Measurements from ENCODE around the gene TMEM126B.
"Not testable (repeated sequence)": the region's sequence is repeated elsewhere in the genome, so short reads cannot be mapped to it uniquely, and the experiment has no call there.

The TMEM126B gene

GRCh38 chr11:85647078-85647477, 18.7 kb downstream of the TMEM126B start:
- in situ Hi-C loops (cut with HindIII; ENCODE audit: low sequenced_read_pairs) = no loop called here

GRCh38 chr11:85647604-85648299, 19.4 kb downstream of the TMEM126B start, which contains the start of gene TMEM126A:
TMEM126A (plus strand) TSS chr11:85647967; CDS start chr11:85650256, 2,289 bp downstream.
- in situ Hi-C loops (cut with HindIII; ENCODE audit: low sequenced_read_pairs) = no loop called here

DNA sequence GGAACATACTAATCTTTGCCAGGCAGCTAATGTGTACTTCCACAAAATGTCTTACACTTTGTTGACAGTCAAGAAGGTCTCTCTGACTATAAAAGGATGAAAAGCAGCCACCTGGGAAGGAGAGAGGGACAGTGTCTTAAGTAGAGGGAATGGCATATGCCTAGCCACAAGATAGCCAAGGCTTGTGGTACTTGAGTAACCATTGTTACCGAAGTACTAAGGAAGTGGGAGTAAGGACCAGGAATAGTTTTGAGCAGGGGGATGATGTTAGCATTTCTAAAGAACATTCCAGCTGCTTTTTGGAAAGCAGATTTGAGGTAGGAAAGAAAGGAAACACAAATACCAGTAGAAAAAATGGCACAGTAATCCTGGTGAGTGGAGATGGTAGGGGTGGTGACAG, 22.7 kb downstream of the TMEM126B start:
- in situ Hi-C loops (cut with HindIII; ENCODE audit: low sequenced_read_pairs) = no loop called here

DNA sequence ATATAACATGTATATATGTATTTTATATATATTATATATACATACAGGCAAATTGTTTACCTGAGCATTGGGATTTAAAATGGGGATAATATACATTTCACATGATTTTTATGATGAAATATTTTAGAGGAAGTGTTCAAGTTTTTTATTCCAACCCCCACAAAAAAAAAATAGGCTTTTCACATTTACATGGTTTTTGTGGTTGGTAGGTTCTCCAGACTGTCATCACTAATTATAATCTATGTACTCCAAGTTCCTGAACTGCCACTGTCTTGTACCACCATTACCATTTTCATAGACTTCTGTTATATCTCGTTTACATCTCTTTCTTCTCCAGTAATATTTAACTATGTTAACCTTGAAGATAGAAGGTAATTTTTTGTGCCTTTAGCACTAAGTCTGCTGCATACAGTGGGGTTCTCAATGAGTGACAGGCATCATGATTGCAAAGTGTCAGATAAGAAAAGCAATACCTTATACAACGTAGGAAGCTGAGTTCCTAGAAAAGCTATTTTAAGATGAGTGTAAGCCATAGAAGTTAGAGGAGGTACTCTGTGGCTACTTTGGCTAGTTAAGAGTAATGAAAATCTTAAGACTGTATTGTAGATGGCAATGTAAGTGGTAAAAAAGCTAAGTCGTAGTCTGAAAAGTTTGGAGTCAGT, 24.5 kb downstream of the TMEM126B start:
- in situ Hi-C loops (cut with HindIII; ENCODE audit: low sequenced_read_pairs) = no loop called here

GRCh38 chr11:85654343-85654742, 25.9 kb downstream of the TMEM126B start:
- in situ Hi-C loops (cut with HindIII; ENCODE audit: low sequenced_read_pairs) = not testable (repeated sequence)

GRCh38 chr11:85656777-85657176, 28.4 kb downstream of the TMEM126B start:
- in situ Hi-C loops (cut with HindIII; ENCODE audit: low sequenced_read_pairs) = no loop called here

- in situ Hi-C loops (cut with HindIII; ENCODE audit: low sequenced_read_pairs) = no loop called here
Observed at GRCh38 chr11:85658180-85658579, 29.8 kb downstream of the TMEM126B start.

DNA sequence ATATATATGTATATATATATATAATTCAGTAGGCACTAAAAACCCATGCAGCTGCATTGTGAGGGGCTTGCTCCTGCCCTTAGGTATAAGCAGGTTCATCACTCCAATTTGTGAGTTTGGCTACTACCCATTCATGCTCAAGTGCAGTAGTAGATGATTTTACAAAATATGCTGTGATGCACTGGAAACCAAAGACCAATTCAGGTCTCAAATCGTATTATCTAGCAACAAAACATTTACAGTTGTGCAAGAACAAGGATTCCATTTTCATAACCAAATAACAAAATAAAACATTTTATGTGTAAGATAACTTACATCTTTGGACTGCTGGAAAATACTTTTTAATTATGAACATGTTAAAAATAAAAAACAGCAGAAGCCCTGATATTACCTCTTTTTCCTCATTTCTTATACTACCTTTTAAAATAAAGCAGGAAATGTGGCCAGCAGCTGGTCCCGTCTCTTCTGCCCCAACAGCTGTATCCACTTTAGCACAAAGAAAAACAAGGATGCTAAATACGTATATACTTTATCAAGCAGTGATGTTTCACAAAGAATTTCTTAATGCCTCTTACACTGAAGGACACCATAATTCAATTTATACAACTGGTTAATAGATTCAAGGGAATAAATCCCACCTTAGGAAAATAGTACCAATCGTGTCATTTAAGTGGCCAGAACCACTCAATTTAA, 33.7 kb downstream of the TMEM126B start:
- in situ Hi-C loops (cut with HindIII; ENCODE audit: low sequenced_read_pairs) = no loop called here

DNA sequence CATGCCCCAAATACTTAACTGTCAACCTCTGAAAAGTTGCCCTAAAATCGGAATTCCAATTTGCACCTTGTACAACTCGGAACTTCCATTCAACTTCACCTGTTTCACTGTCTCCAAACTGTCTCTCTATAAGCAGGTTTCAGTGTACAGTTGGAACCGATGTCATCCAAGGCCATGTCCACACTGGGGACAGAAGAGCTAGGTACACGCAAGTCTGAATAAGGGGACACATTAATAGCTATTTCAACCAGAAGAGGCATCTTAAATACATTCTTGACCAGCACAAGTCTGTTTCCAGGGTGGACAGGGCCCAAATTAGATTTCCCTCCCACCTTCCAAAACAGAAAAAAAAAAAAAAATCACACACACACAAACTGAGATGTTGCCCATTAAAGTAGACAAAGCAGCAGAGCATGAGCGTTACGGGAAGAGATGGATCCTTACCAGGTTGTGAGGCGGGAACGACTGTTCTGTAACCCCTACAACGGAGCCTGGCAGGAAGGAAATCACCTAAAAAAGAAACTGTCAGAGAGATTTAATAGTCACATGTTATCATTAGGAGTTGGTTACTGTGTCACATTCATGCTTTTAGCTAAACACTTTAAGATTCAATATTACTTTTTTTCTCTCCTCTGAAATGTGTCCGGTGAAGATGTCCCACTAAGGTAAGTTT, 34.8 kb downstream of the TMEM126B start:
- in situ Hi-C loops (cut with HindIII; ENCODE audit: low sequenced_read_pairs) = no loop called here

GRCh38 chr11:85663753-85664614, 35.6 kb downstream of the TMEM126B start:
- in situ Hi-C loops (cut with HindIII; ENCODE audit: low sequenced_read_pairs) = no loop called here

- in situ Hi-C loops (cut with HindIII; ENCODE audit: low sequenced_read_pairs) = no loop called here
Observed at GRCh38 chr11:85664615-85665481, 36.5 kb downstream of the TMEM126B start, which contains the start of gene CREBZF. CREBZF (minus strand) TSS chr11:85665129; CDS start chr11:85664875, 254 bp downstream.

DNA sequence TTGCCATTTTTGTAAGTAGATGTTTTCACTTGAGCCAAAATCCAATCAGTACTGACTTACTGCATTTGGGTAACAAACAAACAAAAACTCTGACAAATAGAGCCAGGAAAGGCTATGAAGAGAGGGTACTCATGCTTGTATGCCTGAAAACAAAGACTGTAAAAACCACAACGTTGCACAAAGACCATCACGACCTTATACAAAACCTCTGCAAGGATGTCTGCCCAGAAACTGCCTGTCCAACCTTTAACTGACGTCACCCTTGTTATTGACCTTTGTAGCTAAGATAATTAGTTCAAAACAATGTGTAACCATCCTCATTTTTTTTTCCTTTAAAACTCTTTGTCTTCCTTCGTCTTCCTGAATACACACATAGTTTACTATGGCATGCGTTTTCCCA, 37.3 kb downstream of the TMEM126B start:
- in situ Hi-C loops (cut with HindIII; ENCODE audit: low sequenced_read_pairs) = no loop called here

GRCh38 chr11:85666687-85667086, 38.3 kb downstream of the TMEM126B start:
- in situ Hi-C loops (cut with HindIII; ENCODE audit: low sequenced_read_pairs) = no loop called here

DNA sequence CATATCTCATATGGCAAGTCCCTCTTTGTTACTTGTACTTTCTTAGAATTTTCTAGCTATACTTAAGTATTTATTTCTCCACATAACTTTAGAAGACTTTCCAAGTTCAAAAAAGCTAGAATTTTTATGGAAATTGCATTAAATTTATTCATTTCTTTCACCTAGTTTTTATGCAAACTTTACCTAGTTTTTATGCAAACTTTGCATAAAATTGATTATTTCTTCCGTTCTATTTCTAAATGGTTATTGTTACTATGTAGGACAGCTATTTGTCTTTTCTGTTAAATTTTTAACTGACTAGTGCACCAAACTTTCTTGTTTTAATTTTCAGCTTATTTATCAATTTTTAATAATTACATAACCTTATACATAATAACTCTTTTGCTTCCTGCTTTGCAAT, 39.8 kb downstream of the TMEM126B start:
- in situ Hi-C loops (cut with HindIII; ENCODE audit: low sequenced_read_pairs) = no loop called here

DNA sequence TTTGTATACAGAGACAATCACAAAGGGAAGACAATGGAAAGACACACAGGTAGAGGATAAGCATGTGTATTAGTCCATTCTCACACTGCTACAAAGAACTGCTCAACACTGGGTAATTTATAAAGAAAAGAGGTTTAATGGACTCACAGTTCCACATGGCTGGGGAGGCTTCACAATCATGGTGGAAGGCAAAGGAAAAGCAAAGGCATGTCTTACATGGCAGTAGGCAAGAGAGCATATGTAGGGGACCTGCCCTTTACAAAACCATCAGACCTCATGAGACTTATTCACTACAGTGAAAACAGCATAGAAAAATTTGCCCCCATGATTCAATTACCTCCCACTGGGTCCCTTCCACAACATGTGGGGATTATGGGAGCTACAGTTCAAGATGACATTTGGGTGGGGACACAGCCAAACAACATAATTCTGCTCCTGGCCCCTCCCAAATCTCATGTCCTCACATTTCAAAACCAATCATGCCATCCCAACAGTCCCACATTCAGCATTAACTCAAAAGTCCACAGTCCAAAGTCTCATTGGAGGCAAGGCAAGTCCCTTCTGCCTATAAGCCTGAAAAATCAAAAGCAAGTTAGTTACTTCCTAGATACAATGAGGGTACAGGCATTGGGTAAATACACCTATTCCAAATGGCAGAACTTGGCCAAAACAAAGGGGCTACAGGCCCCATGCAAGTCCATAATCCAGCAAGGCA, 42.7 kb downstream of the TMEM126B start:
- in situ Hi-C loops (cut with HindIII; ENCODE audit: low sequenced_read_pairs) = not testable (repeated sequence)

DNA sequence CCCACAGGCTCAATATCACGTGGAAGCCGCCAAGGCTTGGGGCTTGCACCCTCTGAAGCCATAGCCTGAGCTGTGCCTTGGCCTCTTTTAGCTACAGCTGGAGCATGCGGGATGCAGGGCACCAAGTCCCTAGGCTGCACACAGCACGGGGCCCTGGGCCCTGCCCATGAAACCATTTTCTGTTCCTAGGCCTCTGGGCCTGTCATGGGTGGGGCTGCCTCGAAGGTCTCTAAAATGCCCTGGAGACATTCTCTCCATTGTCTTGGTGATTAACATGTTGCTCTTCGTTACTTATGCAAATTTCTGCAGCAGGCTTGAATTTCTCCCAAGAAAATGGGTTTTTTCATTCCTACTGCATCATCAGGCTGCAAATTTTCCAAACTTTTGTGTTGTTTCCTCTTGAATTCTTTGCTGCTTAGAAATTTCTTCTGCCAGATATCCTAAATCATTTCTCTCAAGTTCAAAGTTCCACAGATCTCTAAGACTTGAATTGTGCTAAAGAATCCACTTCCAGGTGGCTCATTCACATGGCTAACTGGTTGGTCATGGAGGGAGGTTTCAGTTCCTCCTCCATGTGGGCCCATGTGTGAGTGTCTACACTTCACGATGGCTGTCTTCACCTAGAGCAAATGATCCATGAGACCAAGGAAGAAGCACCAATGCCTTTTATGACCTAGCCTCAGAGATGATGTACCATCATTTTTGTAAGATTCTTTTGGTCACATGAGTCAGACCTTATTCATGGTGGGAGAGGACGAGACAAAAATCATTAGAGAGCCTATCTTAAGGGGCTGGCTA, 43.9 kb downstream of the TMEM126B start:
- in situ Hi-C loops (cut with HindIII; ENCODE audit: low sequenced_read_pairs) = no loop called here

GRCh38 chr11:85673393-85673792, 45.0 kb downstream of the TMEM126B start:
- in situ Hi-C loops (cut with HindIII; ENCODE audit: low sequenced_read_pairs) = no loop called here

GRCh38 chr11:85679576-85679975, 51.2 kb downstream of the TMEM126B start:
- in situ Hi-C loops (cut with HindIII; ENCODE audit: low sequenced_read_pairs) = no loop called here
